PC-9 (cell line): ENCODE data around the gene CCNA2. TPM values are rescaled to one million over a fixed set of nuclear protein-coding genes. Genes with fewer than 3 reads are reported as not detected.

Experiments
- BruUV-seq: library from RNA; stranded (reverse); fragments of 400-500 nt; replicated peaks from 2 replicates; lab custom pipeline; 2021; lab: Mats Ljungman, UMichigan
- CTCF ChIA-PET: fragments of 300-600 bp; sonication (Branson Sonifier 250); formaldehyde crosslinking; loops from one replicate; lab custom pipeline; 2022; ENCODE audit warnings: antibody characterized with exemption; lab: Charles Lee
- POLR2A ChIA-PET: fragments of 300-600 bp; sonication (Branson Sonifier 250); formaldehyde crosslinking; loops from one replicate; lab custom pipeline; 2022; ENCODE audit warnings: antibody characterized with exemption; ENCODE audit not compliant: unreplicated experiment; lab: Charles Lee
- DNase-seq, 2 experiments: peaks; one replicate each; pipeline versions ENCODE4 v3.0.0 to v3.0.0-alpha.2; 2015 to 2022; ENCODE audit warnings: mixed read lengths in 1 of 2
- H2AFZ ChIP-seq: fragments of 200-600 bp; sonication (generic); 2 replicates; pipeline ENCODE4 v1.8.1; 2017; ENCODE audit warnings: antibody characterized with exemption
- H3F3A ChIP-seq: fragments of 200-600 bp; sonication (generic); 2 replicates; pipeline ENCODE4 v1.8.1; 2017; ENCODE audit warnings: antibody characterized with exemption, mild to moderate bottlenecking, low read depth; ENCODE audit not compliant: insufficient read depth
- H3K27ac ChIP-seq: fragments of 200-600 bp; sonication (generic); 2 replicates; pipeline ENCODE4 v1.6.1; 2016; ENCODE audit warnings: mixed run types
- H3K27me3 ChIP-seq: fragments of 200-600 bp; sonication (generic); 2 replicates; pipeline ENCODE4 v1.6.1; 2016; ENCODE audit warnings: low read depth, mixed run types; ENCODE audit not compliant: insufficient read depth
- H3K36me3 ChIP-seq: fragments of 200-600 bp; sonication (generic); 2 replicates; pipeline ENCODE4 v1.6.1; 2016; ENCODE audit warnings: low read depth, mixed run types
- H3K4me1 ChIP-seq: fragments of 200-600 bp; sonication (generic); replicated peaks from 2 replicates; pipeline ENCODE4 v1.6.1; 2016; ENCODE audit warnings: mixed run types; ENCODE audit not compliant: insufficient read depth
- H3K4me2 ChIP-seq: fragments of 200-600 bp; sonication (generic); 2 replicates; pipeline ENCODE4 v1.6.1; 2017; ENCODE audit warnings: mixed run types
- H3K4me3 ChIP-seq: fragments of 200-600 bp; sonication (generic); 2 replicates; pipeline ENCODE4 v1.6.1; 2016; ENCODE audit warnings: mixed run types
- H3K79me2 ChIP-seq: fragments of 200-600 bp; sonication (generic); 2 replicates; pipeline ENCODE4 v1.6.1; 2017; ENCODE audit warnings: low read depth, mixed run types
- H3K9me2 ChIP-seq: fragments of 200-600 bp; sonication (generic); 2 replicates; pipeline ENCODE4 v1.8.1; 2017; ENCODE audit warnings: mild to moderate bottlenecking; ENCODE audit not compliant: insufficient read depth
- H3K9me3 ChIP-seq: fragments of 200-600 bp; sonication (generic); 2 replicates; pipeline ENCODE4 v1.8.1; 2016; ENCODE audit warnings: low read depth; ENCODE audit not compliant: insufficient read depth
- H4K20me1 ChIP-seq: fragments of 200-600 bp; sonication (generic); 2 replicates; pipeline ENCODE4 v1.8.1; 2017; ENCODE audit not compliant: insufficient read depth
- CTCF ChIP-seq: fragments of 200-600 bp; sonication (generic); conservative IDR thresholded peaks from 2 replicates; pipeline ENCODE4 v1.6.1; 2017; ENCODE audit warnings: mixed run types, antibody characterized with exemption, mild to moderate bottlenecking, moderate library complexity
- EZH2 ChIP-seq: fragments of 200-600 bp; sonication (generic); IDR thresholded peaks from 2 replicates; pipeline ENCODE4 v1.8.0; 2017; ENCODE audit warnings: antibody characterized with exemption, low read depth
- intact Hi-C: fragments of 100-400 bp; cut with micrococcal nuclease; formaldehyde crosslinking; loops from one replicate; pipeline ENCODE4 v1.10.0; 2022; ENCODE audit not compliant: unreplicated experiment
- total RNA-seq: library from RNA; stranded (reverse); gene quantifications from 2 replicates; pipeline ENCODE4 v1.2.3, GENCODE V29; 2021

The CCNA2 gene
- total RNA-seq, 1 experiment from 2014 or later: 70.7 TPM

GRCh38 chr4:121800961-121801714 lies 22.5 kb downstream of the CCNA2 start, which contains the start of gene EXOSC9:
EXOSC9 (plus strand) TSS chr4:121801323; CDS start chr4:121801425, 102 bp downstream.
- no peaks in the 10 kb centered on the region for H3F3A ChIP-seq
- TSS peak; percentile 71 for BruUV-seq
- peak within 1 kb of the TSS; percentile 62 for H3K27ac ChIP-seq
- peak; percentile 85 to 92 for DNase-seq
- H3K4me1 ChIP-seq: peaks cover 18% of the 10 kb centered on the region
- intact Hi-C loops: loop anchor here (1.0 to 5.0 kb wide), 2 partner anchors 22 to 104 kb away; partner anchors contain the start of genes ANXA5 and CCNA2
- TF ChIP-seq CTCF (no peak), EZH2 (no peak)
- H3K4me2 ChIP-seq: peak within 1 kb of the TSS; percentile 89
- no peaks in the 10 kb centered on the region for H3K9me2 ChIP-seq
- H3K4me3 ChIP-seq: peak within 1 kb of the TSS; percentile 87
- POLR2A ChIA-PET: interaction anchor here (0.7 kb wide), 1 partner anchor 641 kb away, joined by 4 read pairs; no protein-coding TSS in a partner anchor
- no peaks in the 10 kb centered on the region for H4K20me1 ChIP-seq
- CTCF ChIA-PET: no interaction called here
- no peaks in the 10 kb centered on the region for H3K27me3 ChIP-seq
- H3K9me3 ChIP-seq: no peaks in the 10 kb centered on the region
- peaks cover 14% of the 10 kb centered on the region; the same call in 1 of the 2 replicates for H3K36me3 ChIP-seq
- H3K79me2 ChIP-seq: peaks cover 19% of the 10 kb centered on the region
- H2AFZ ChIP-seq: peak within 1 kb of the TSS; percentile 99

DNA sequence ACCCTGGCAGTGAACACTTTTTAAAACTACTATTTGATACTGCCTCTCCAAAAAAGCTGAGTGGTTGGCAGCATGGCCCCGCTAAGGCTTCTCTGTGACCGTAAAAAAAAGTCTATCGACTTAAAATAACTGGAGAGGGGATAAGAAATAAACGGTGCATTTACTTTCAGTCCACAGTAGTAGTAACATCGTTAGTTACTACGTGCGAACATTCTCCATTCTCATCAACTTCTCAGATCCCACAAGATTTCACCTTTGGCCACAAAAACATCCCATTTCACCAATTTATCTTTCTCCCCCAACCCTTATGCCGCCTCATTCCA lies 23.1 kb downstream of the CCNA2 start:
- POLR2A ChIA-PET: no interaction called here
- CTCF ChIA-PET: no interaction called here

More for the DNA sequence above, 23.1 kb downstream of the CCNA2 start:
- Histone ChIP-seq H3K4me1 (peaks cover 18% of the 10 kb centered on the region), H3K4me3 (peak overlapping the region; percentile 87), H3K27me3 (no peaks in the 10 kb centered on the region), H3K4me2 (peak overlapping the region; percentile 89), H2AFZ (peak overlapping the region; percentile 99), H3F3A (no peaks in the 10 kb centered on the region), H3K36me3 (peaks cover 14% of the 10 kb centered on the region; the same call in 1 of the 2 replicates), H4K20me1 (no peaks in the 10 kb centered on the region), H3K27ac (peak overlapping the region; percentile 62), H3K9me3 (no peaks in the 10 kb centered on the region), H3K9me2 (no peaks in the 10 kb centered on the region), H3K79me2 (peaks cover 19% of the 10 kb centered on the region)
- intact Hi-C loops: loop anchor here (5.0 kb wide), 1 partner anchor 103 kb away; the partner anchor contains the start of gene ANXA5
- no peak for DNase-seq
- BruUV-seq: TSS peak; percentile 100
- TF ChIP-seq CTCF: no peak
- no peak for TF ChIP-seq EZH2
